Esophagus mucosa (tissue), 1 donor: ENCODE data around the gene ODAM. TPM values are rescaled to one million over a fixed set of nuclear protein-coding genes. Genes with fewer than 3 reads are reported as not detected.
"Not testable (repeated sequence)": the region's sequence is repeated elsewhere in the genome, so short reads cannot be mapped to it uniquely, and the experiment has no call there.

Experiments used
- ATAC-seq: fragments of 200-7000 bp; cut with Tn5 transposase; one replicate; pipeline ENCODE4 v1.9.1; 2020
- total RNA-seq: library from RNA; stranded (reverse); gene quantifications from one replicate; pipeline ENCODE4 v1.2.4, GENCODE V29; 2023
- donor health status: DM: yes; HTN: yes; CAD: no.

The ODAM gene
- total RNA-seq, result not detected

GRCh38 chr4:70195425-70195824 lies at the start of gene ODAM:
ODAM (plus strand) TSS chr4:70195725; CDS start chr4:70196544, 819 bp downstream.
- ATAC-seq, result no peak

GRCh38 chr4:70151271-70151670 lies 44.3 kb upstream of the ODAM start:
- ATAC-seq, result no peak

GRCh38 chr4:70152088-70152487 lies 43.4 kb upstream of the ODAM start:
- ATAC-seq, result no peak

- ATAC-seq, result no peak
These were observed 41.6 kb upstream of the ODAM start, which contains the start of gene PRR27 for GRCh38 chr4:70153937-70154336. PRR27 (plus strand) TSS chr4:70154237; CDS start chr4:70154376, 139 bp downstream.

GRCh38 chr4:70158576-70158975 lies 36.9 kb upstream of the ODAM start:
- ATAC-seq, result no peak

GRCh38 chr4:70177090-70177489 lies 18.4 kb upstream of the ODAM start:
- no peak for ATAC-seq

- ATAC-seq, result no peak
These were observed 17.4 kb upstream of the ODAM start for GRCh38 chr4:70178075-70178660.

GRCh38 chr4:70179811-70180210 lies 15.7 kb upstream of the ODAM start:
- ATAC-seq, result no peak

- ATAC-seq, result no peak
These were observed 13.7 kb upstream of the ODAM start for GRCh38 chr4:70181864-70182263.

- no peak for ATAC-seq
These were observed 12.9 kb upstream of the ODAM start for GRCh38 chr4:70182517-70183167.

- no peak for ATAC-seq
These were observed 12.2 kb upstream of the ODAM start for GRCh38 chr4:70183168-70183939.

- ATAC-seq, result no peak
These were observed 11.6 kb upstream of the ODAM start for GRCh38 chr4:70183940-70184246.

- ATAC-seq, result no peak
These were observed 8.3 kb upstream of the ODAM start for GRCh38 chr4:70187216-70187615.

GRCh38 chr4:70190579-70190978 lies 4.9 kb upstream of the ODAM start:
- no peak for ATAC-seq

GRCh38 chr4:70191647-70192046 lies 3.9 kb upstream of the ODAM start:
- no peak for ATAC-seq

GRCh38 chr4:70192895-70193294 lies 2.6 kb upstream of the ODAM start:
- no peak for ATAC-seq

GRCh38 chr4:70196857-70197256 lies 1.3 kb downstream of the ODAM start:
- ATAC-seq, result no peak

GRCh38 chr4:70197842-70198241 lies 2.3 kb downstream of the ODAM start:
- ATAC-seq, result no peak

GRCh38 chr4:70203601-70204000 lies 8.1 kb downstream of the ODAM start:
- ATAC-seq, result no peak

GRCh38 chr4:70212752-70213151 lies 17.2 kb downstream of the ODAM start:
- not testable (repeated sequence) for ATAC-seq

- not testable (repeated sequence) for ATAC-seq
These were observed 20.6 kb downstream of the ODAM start for GRCh38 chr4:70216109-70216508.

GRCh38 chr4:70216550-70216949 lies 21.0 kb downstream of the ODAM start:
- not testable (repeated sequence) for ATAC-seq

- ATAC-seq, result not testable (repeated sequence)
These were observed 25.9 kb downstream of the ODAM start for GRCh38 chr4:70221389-70221788.

GRCh38 chr4:70221818-70222217 lies 26.3 kb downstream of the ODAM start:
- not testable (repeated sequence) for ATAC-seq
